Mesenteric fat pad (tissue), 1 donor: Measurements from ENCODE around the gene FIBP. TPM values are rescaled to one million over a fixed set of nuclear protein-coding genes. Genes with fewer than 3 reads are reported as not detected.

ENCODE experiments used
- DNase-seq: peaks from one replicate; pipeline ENCODE4 v3.0.0-alpha.2; 2020; ENCODE audit warnings: low spot score
- total RNA-seq: library from RNA; stranded (reverse); fragmentation: NEBNext Ultra II Directional; extraction: Animal tissue kit (Norgen Biotek cat#: 25700); gene quantifications from one replicate; pipeline ENCODE4 v1.2.1, GENCODE V29; 2021
- donor health status: DM: yes; HTN: yes; CAD: no.

Gene FIBP
- total RNA-seq, 1 donor from 2014 or later: 46.5 TPM

DNA sequence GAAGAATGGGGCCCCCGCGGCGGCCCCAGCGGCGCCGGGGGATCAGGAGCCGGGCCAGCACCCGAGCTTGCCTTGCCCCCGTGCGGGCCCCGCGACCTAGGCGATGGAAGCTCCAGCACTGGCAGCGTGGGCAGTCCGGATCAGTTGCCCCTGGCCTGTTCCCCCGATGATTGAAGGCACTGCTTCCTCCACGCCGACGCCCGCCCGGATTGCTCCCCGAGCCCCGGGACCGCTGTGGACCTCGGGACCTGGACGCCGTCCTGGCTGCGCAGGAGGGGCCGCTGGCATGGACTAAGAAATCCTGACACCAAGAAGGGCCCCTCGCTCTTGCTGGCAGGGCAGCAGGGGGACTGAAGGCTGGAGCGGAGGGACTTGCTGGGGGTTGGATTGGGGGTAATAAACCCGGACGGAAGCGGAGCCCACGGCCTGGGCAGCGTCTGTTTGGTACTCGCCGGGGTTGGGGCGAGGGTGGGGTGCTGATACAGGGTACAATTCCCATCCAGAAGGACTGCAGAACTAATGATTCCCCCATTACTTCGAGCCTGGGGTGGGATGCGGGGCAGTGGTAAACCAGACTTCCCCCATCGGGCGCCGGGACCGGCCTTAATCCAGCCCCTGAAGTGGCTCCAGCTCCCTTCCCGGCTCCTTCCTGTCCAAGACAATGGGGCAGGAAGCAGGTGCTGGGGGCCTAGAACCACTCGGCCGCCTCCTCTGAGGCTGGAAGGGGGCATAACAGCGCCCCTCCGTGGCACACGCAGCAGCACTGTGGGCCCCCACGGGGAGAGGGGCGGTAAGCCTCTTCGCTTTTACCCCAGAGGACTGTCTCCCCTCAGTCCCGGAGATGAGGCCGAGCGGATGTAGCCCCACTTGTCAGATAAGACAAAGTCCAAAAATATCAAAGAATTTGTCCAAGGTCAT is 3.2 kb upstream of the FIBP start:
- DNase-seq: no peak

DNA sequence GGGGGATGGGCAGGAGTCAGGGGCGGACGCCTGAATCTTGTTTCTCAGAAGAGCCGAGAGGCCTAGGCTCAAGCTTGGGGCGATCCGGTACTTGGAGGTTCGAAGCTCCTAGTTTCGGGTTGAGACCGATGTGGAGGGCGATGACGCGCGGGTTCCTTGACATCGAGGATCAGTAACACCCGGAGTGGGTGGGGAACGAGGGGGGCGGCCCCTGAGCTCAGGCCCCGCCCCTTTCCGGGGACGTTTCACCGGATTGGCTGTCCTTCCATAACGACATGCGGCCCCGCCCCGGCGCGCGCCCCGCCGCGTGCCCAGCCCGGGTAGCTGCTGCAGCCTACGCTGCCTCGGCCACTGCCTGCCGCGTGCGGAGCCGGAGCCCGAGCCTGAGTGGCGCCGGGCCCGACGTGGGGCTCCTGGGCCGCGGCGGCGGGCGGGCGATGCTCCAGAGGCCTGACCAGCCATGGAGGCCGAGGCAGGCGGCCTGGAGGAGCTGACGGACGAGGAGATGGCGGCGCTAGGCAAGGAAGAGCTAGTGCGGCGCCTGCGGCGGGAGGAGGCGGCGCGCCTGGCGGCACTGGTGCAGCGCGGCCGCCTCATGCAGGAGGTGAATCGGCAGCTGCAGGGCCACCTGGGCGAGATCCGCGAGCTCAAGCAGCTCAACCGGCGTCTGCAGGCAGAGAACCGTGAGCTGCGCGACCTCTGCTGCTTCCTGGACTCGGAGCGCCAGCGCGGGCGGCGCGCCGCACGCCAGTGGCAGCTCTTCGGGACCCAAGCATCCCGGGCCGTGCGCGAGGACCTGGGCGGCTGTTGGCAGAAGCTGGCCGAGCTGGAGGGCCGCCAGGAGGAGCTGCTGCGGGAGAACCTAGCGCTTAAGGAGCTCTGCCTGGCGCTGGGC is 2.3 kb upstream of the FIBP start, which contains the start of gene CCDC85B:
Gene CCDC85B, plus strand, starts transcription at position 350 of the 895 bp plus-strand sequence. Its CDS starts 111 bp downstream, at position 461.
- peak; percentile 100 for DNase-seq

DNA sequence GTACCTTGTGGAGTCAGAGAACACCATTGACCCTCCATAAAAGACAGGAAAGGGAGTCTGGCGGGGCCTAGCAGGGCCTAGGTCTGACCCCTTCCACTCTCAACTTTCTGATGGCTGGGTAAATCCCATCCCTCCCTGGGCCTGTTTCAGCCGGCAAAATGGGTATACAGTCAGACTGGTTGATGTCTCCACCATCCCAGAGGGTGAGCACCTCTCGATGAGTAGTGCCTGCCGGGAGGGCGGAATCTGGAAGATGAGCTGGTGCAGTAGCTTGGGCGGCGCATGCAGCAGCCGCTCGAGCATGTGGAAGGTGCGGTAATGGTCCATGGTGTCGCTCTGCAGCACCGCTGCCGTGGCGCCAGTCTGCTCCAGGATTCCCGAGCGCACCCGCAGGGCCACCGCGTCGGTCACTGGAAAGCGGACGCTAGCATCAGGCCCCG is 528 bp downstream of the FIBP start:
- no peak for DNase-seq

DNA sequence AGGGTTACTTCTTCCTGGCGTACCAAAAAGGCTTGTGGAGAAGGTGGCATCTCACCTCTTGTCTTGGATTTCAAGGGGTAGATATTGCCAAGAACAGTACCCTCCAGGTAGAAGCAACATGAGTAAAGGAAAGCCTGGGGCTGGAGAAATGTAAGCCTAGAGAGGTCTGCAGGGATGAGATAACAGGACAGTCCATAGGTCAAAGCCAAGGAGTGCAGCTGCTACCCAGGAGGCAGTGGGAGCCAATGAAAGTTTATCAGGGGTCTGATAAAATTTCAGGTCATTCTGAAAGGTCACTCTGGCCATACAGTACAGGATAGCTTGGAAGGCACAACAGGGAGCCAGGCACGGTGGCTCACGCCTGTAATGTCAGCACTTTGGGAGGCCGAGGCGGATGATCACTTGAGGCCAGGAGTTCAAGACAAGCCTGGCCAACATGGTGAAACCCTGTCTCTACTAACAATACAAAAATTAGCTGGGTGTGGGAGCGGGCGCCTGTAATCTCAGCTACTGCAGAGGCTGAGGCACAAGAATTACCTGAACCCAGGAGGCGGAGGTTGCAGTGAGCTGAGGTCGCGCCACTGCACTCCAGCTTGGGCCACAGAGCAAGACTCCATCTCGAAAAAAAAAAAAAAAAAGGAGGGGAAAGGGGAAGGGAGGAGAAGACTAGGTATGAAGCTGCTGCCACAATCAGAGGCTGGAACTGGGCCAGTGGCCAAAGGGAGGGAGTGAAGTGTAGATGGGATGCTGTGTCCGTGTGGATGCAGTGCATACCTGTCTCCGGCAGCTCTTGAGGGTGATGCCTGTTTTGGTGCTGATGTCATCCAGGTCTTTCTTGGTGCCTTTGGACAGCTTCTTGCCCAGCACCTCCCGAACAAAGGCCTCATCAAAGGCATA is 1.2 kb downstream of the FIBP start:
- DNase-seq: no peak

DNA sequence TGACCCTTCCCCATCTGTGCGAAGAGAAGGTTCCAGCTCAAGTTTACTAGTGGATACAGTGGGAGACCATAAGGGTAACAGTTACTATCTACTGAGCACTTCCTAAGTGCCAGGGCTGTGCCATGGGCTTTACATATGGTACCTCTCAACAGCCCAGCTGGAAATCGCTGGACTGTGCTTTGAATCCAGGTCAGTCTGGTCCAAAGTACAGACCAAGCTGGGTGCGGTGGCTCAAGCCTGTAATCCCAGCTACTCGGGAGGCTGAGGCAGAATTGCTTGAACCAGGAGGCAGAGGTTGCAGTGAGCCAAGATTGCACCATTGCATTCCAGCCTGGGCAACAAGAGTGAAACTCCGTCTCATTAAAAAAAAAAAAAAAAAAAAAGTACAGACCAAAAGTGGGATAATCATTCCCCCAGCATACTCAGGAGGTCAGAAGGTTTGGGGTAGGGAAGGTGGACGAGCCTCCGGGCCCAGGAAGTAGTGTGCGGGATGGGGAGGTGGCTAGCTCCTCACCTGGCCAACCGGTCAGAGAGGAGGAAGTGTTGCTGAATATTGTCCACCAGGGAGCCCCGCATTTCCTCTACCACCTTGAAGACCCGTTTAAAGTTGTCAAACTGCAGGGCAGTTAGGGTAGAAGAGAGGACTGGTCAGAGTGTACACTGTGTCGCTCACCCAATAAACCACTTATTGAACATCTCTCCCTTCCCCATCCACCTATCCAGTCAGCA is 2.3 kb downstream of the FIBP start:
- DNase-seq: no peak

DNA sequence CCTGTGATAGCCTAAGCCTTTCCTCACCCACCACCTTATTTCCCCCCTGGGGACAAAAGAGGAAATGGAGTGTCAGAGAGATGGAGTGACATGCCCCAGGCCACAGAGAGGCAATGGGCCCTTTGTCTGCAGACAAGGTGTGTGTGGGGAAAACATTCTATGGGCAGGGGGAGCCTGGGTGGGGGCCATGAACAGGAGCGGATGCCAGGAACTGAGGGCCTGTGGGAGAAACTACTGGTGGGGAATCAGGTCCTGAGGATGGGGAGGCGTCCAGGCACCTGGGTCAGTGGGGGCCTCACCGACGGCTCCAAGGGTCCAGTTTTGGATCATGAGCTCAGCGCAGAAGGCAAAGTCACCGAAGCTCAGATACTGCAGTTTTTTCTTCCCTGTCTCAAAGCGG is 3.0 kb downstream of the FIBP start:
- DNase-seq: no peak

DNA sequence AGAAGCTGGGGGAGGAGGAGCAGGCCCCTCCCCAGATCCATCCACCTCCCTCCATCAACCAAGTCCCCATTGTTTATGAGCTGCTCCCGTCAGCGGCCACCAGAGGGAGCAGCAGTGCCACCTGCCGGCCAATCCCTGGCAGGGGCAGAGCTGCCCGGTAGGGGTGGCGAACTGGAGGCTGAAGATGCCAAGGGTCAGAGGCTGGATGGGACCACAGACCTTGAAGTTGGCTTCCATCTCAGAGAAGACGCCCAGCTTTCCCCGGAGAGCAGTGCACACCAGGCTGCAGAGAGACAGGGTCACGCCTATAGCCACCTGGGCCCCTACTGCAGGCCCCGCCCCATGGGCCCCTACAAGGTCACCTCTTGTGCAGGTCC is 3.6 kb downstream of the FIBP start:
- no peak for DNase-seq

DNA sequence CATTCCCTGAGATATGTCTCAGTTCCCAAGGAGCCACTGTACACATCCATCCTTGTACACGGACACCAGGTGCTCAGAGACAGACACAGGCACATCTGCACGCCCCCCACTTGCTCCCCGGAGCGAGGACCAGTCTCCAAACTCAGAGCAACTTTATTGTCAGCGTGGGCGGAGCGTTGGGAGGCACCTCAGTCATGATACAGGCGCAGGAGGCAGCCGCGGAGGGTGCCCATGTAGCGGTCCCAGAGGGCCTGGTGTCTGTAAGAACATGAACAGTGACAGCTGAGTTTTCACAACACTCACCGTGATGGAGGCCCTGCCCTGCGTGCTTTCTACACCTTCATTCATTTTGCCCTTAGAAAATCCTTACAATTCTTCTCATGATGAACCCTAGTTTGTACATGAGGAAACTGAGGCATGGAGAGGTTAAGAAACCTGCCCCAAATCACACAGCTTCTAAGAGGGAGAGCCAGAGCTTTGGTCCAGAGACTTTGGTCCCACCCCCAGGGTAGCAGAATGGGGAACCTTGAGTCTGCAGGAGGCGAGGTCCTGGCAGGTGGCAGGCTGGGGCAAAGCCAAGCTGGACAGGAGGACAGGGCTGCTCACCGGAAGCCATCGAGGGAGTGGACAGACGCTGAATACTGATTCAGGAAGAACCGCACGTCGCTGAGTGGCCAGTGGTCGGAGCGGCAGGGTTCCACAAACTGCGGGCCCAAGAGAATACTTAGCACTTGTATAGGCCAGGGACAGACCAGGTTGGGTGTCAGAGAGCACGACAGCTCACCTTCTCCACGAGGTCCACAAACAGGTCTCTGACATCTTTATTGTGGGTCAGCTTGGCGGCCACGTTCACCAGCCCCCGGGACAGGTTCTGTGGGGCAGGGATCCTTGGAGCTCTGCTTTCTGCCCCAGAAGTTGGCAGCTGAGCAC is 4.2 kb downstream of the FIBP start:
- DNase-seq: no peak

DNA sequence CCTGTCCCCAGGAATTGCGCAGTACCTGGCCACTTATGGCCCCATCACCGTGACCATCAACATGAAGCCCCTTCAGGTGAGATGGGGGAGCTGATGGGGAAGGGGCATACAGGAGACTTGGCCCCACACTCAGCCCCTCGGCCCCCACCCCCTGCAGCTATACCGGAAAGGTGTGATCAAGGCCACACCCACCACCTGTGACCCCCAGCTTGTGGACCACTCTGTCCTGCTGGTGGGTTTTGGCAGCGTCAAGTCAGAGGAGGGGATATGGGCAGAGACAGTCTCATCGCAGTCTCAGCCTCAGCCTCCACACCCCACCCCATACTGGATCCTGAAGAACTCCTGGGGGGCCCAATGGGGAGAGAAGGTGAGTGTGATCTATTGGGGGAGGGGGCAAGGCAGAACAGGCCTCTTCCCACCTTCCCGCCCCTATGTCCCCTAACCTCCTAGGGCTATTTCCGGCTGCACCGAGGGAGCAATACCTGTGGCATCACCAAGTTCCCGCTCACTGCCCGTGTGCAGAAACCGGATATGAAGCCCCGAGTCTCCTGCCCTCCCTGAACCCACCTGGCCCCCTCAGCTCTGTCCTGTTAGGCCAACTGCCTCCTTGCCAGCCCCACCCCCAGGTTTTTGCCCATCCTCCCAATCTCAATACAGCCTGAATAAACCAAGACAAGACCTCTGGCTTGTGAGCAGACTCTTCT is 5.1 kb downstream of the FIBP start:
- no peak for DNase-seq

DNA sequence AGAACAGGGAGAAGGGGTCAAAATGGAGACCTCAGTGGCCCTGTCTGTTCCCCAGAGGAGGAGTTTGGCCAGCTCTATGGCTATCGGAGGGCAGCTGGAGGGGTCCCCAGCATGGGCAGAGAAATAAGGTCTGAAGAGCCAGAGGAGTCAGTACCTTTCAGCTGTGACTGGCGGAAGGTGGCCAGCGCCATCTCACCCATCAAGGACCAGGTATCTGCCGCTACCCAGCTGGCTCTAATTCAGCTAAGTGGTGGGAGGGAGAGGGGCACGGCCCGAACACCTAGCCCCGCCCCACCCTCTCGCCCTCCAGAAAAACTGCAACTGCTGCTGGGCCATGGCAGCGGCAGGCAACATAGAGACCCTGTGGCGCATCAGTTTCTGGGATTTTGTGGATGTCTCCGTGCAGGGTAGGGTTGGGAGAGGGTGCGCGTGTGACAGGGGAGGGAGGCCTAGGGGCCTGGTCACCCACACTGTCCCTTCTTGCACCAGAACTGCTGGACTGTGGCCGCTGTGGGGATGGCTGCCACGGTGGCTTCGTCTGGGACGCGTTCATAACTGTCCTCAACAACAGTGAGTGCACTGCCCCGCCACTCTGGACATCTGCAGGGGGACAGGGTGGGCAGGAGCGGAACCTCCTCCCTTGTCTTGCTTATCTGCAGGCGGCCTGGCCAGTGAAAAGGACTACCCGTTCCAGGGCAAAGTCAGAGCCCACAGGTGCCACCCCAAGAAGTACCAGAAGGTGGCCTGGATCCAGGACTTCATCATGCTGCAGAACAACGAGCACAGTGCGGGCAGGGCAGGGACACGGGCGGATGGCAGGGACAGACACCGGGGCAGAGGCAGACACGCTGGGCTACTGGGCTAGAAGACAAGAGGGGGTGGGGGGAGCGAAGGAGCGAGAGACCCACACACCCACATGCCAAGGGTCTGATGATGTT is 5.9 kb downstream of the FIBP start:
- no peak for DNase-seq

DNA sequence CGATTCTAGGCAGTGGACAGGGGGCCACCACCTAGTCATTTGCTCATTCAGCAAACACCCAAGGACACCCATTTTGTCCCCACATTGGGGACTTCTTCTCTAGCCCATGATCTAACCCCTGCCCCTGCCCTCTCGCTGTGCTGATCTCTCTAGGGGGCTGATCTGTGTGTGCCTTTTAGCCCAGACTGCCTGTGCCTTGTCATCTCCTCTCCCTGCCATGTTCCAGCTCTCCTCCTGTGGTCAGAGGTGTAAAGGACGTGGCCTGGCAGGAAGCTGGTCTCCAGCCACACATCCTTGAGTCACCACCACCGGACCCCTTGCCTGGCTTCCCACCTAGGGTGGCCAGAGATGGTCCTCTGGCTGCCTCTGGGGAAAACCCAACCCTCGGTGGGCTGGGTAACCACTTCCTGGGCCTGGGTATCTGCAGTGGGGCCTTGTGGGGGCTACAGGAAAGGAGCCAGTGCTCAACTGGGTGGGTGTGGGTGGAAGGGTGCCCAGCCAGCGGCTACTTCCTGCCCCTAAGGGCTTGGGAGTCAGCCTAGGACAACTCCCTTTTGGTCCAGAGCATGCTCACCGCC is 7.3 kb downstream of the FIBP start:
- DNase-seq: no peak

DNA sequence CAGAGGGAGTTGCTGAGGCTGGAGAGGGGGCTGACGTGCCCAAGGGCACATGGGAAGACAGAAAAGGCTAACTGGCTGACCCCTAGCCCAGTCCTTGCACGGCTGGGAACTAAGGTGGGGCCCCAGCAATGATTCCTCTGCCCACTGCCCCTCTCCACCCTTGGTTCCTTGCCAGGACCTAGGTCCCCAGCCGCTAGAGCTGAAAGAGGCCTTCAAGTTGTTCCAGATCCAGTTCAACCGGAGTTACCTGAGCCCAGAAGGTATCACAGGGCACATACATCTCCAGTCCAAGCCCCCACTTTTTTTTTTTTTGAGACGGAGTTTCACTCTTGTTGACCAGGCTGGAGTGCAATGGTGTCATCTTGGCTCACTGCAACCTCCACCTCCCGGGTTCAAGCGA is 8.2 kb downstream of the FIBP start:
- DNase-seq: no peak

DNA sequence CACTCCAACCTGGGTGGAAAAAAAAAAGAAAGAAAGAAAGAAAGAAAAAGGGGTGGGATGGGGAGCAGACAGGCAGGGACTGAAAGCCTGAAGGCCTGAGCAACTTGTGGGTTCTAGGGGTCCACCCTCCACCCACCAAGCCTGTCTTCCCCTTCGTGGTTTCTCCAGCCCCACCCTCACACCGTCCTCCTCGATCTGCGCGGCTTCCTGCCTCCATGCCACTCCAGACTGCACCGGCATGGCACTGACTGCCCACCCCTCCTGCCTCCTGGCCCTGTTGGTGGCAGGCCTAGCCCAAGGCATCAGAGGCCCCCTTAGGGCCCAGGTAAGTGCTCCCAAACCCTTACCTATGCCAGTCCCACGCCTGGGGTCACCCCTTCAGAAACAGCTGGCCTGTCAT is 8.7 kb downstream of the FIBP start, which contains the start of gene CTSW:
Gene CTSW, plus strand, starts transcription at position 221 of the 400 bp plus-strand sequence. Its CDS starts 18 bp downstream, at position 239.
- no peak for DNase-seq

DNA sequence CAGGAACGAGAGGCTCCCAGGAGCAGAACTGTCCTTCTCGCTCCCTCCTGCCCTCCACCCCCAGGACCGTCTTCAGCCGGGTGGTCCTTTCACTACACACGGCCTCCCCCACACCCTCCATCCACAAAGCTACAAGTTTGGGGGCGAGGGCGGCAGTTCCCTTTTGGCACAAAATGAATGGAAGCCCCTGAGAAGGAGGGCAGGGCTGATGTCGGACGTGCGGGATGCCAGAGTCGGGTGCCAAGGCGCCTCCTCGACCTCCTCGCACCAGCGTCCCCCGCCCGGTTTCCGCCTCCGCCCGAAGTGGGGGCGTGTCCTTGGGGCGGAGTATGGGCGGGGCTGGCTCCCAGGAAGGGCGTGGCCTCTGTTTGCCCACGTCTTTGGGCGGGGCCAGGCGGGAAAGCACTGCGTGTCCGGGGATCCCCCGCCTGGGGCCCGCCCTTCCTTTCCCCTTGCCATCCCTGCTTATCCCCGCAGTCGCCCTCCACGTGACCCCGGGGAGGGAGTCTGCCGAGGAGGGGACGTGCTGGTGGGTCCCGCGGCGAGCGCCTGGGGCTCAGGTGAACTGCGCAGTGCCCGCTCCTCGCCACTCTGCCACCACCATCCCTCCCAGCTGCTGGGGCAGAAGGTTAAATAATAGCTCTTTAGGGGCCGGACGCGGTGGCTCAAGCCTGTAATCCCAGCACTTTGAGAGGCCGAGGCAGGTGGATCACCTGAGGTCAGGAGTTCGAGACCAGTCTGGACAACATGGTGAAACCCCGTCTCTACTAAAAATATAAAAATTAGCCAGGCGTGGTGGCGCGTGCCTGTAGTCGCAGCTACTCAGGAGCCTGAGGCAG is 14.7 kb downstream of the FIBP start:
- DNase-seq: peak; percentile 98

DNA sequence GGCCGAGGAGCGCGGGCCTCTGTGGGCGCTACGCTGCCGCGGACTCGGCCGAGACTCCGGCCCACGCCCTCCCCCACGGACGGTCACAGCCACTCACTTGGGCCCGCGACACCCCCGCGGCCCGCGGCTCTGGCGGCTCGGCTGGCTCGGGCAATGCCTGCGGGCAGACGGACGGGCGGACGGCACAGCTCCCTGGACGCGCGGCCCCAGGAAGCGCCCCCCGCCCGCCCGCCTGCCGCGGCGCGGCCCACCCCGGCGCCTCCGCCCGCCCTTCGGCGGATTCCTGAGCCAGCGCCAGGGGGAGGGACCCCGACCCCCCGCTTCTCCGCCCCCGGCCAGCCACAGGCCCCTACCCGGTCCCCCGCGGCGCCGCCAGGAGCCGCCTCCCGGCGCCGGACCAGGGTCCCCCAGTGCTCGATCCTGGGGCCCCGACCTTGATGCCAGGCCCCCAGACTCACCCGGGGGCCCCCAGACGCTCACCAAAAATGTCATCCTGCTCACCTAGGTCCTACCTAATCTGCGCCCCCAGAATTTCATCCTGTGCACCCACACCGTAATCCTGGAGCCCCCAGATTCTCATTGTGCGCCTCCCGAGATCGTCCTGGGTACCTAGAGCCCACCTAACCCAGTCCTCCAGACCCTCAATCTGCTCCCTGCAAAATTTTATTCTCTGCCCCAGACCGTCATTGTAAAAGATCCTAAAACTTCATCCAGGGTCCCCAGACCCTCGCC is 15.5 kb downstream of the FIBP start, which contains the start of gene EFEMP2:
Gene EFEMP2, minus strand, starts transcription at position 215 of the 732 bp plus-strand sequence. CDS start 446 bp downstream, outside the sequence.
- no peak for DNase-seq
